Retinal pigment epithelial cell (primary cell): ENCODE data around the gene TPSAB1.
A peak's percentile ranks its signal among the peaks of the same experiment; 100 is the strongest.
"Not testable (repeated sequence)": the region's sequence is repeated elsewhere in the genome, so short reads cannot be mapped to it uniquely, and the experiment has no call there.

Experiments
- DNase-seq: peaks from one replicate; pipeline ENCODE4 v3.0.0-alpha.2; 2010; ENCODE audit warnings: low read depth
- H3K4me3 ChIP-seq: 2 replicates; pipeline ENCODE4 v1.5.1; 2011; ENCODE audit warnings: mild to moderate bottlenecking, low read length, control low read depth, moderate library complexity
- CTCF ChIP-seq: conservative IDR thresholded peaks from 2 replicates; pipeline ENCODE4 v1.5.1; 2011; ENCODE audit warnings: low read depth, low read length, control low read depth, inconsistent platforms

Gene TPSAB1

DNA sequence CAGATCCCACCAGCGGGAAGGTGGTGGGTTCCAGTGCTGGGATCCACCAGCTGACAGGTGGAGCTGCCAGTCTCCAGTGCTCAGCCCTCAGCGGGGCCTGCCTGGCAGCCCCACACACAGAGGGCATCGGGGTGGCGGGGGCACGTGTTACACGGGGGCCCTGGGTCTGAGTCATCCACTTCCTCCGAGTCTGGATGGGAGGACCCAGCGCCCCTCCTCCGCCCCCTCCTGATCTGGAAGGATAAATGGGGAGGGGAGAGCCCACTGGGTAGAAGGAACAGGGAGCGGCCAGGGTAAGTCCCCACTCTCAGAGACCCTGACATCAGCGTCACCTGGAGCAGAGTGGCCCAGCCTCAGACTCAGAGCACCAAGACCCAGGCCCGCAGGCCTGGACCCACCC is at the start of gene TPSAB1:
Gene TPSAB1 (plus strand): TSS at position 270 of the 400 bp plus-strand sequence. CDS start 234 bp downstream, outside the sequence.
- not testable (repeated sequence) for DNase-seq, H3K4me3 ChIP-seq

- DNase-seq, H3K4me3 ChIP-seq: not testable (repeated sequence)
These were observed 49.7 kb upstream of the TPSAB1 start for GRCh38 chr16:1190789-1191188.

DNA sequence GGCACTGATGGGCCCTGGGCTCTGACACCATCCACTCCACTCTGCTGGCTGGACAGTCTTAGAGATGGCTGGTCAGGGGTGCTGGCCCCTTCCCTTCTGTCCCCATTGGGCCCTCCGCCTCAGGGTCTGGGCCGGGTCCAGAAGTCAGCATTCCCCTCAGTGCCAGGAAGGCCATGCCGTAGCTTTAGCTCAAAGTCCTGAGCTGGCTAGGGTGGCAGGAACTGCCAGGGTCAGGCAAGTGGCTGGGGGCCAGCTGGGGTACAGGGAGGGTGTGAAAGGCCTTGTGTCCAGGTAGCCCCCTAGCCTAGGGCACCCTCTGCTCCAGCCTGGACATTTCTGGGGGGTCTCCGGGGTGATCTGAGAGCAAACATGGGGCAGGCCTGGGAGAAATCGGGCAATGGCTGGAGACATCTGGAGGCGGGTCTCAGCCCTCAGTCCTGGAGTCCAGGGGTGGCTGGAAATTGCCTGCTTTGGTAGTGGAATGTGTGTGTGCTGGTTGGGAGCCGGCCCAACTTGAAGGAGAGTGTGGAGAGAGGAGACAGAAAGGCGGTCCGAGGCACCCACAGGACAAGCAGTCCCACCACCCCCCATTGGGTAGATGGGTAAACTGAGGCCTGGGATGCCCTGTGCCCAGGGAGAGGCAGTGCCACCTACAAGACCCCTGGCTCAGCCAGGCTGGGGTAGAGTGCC is 48.0 kb upstream of the TPSAB1 start:
- no peak for DNase-seq
- no peak for TF ChIP-seq CTCF
- H3K4me3 ChIP-seq: no peak overlapping the region

DNA sequence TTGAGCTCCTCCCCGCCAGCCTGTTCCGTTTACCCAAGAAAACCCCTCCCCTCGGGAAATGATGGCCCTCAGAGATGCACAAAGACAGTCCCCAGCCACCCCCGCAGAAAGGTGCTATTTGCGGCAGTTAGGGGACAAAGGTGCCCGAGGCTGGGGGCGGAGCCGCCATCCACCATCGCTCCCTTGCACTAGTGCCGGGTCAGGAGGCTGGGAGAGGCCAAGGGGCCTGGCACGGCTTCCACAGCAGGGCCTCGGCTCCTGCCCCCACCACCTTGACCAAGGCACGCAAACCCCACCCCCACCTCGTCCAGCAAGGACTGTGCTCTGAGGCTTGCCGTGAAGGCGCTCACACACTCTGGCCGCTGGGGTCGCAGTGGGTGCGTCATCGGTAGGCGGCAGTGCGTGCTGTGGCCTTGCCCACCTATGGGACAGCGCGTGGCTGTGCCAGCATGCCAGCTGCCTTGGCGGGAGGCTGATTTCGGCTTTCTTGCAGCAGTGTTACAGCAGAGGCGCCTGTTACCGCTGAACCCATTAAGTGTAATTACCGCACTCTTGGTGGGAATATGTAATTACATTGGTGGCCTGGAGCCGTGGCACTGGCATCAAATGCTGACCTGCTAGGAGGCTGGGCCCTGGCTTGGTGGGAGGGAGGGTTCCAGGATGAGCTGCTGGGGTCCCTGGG is 47.2 kb upstream of the TPSAB1 start:
- DNase-seq: no peak
- no peak for TF ChIP-seq CTCF

DNA sequence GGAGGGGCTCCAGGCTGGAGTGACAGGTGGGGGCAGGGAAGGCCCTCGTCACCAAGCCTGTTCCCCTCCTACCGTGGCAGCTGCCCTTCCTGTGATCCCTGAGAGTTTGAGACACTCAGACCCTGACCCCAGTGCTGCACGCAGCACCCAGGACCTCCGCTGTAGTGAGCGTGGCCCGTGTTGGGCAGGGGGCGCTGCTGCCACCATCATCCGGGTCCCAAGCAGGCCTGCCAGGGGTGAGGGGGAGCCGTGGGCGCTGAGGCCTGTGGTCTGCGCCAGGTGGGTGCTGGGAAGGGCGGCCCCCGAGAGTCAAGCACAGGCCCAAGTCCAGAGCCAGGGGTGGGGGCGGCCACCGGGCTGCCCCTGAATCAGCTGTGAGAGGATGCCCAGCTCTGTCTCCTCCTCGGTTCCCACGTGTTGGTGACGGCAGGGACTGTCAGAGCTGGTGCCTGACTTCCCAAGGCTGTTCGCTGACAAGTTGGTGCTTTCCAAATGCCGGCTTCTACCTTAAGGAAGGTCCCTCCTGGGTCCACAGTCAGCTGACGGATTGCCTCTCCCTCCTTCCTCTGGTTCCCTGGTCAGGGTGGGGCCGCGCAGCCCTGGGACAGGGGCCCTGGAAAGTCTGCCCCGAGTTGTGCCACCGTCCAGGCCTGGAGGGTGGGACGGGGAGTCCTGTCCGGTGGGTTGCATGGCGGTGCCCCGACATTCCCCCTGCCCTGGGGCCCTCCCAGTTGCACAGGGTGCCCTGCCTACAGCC is 46.5 kb upstream of the TPSAB1 start:
- H3K4me3 ChIP-seq: no peak overlapping the region
- no peak for DNase-seq
- no peak for TF ChIP-seq CTCF

More for the DNA sequence above, 47.2 kb upstream of the TPSAB1 start:
- no peak overlapping the region for H3K4me3 ChIP-seq

DNA sequence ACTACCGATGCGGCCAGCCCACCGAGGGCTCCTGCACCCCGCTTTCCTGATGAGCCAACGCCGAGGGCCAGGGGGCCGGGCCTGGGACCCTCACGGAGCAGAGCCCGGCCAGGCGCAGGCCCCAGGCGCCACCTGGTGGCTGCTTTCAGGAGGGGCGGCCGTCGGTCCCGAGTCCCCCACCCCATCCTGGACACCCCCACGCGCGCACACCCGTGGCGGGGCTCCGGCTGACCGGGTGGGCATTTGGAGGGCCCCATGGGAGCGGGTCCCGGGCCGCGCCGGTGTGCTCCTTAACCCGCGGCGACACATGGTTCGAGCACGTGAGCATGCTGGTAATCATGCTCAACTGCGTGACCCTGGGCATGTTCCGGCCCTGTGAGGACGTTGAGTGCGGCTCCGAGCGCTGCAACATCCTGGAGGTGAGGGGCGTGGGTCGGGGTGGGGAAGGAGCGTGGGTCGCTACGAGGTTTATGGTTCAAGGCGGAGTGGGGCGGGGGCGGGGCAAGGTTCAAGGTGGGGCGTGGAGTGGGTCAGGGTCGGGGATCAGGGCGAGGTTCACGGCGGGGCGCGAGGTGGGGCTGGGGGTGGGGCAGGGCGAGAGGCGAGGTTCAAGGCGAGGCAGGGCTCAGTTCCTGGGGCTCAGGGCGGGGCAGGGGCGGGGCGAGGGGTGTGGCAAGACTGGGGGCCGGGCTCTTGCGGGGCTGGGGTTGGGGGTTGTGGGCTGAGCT is 45.7 kb upstream of the TPSAB1 start:
- H3K4me3 ChIP-seq: no peak overlapping the region
- TF ChIP-seq CTCF: peak; percentile 74
- no peak for DNase-seq

- no peak for TF ChIP-seq CTCF
- DNase-seq: no peak
- H3K4me3 ChIP-seq: no peak overlapping the region
These were observed 45.2 kb upstream of the TPSAB1 start for GRCh38 chr16:1195393-1195666.
